ENCODE measurements around the gene SLITRK4. TPM values are rescaled to one million over a fixed set of nuclear protein-coding genes. Genes with fewer than 3 reads are reported as not detected.
A peak's percentile ranks its signal among the peaks of the same experiment; 100 is the strongest.

The SLITRK4 gene, protein sequence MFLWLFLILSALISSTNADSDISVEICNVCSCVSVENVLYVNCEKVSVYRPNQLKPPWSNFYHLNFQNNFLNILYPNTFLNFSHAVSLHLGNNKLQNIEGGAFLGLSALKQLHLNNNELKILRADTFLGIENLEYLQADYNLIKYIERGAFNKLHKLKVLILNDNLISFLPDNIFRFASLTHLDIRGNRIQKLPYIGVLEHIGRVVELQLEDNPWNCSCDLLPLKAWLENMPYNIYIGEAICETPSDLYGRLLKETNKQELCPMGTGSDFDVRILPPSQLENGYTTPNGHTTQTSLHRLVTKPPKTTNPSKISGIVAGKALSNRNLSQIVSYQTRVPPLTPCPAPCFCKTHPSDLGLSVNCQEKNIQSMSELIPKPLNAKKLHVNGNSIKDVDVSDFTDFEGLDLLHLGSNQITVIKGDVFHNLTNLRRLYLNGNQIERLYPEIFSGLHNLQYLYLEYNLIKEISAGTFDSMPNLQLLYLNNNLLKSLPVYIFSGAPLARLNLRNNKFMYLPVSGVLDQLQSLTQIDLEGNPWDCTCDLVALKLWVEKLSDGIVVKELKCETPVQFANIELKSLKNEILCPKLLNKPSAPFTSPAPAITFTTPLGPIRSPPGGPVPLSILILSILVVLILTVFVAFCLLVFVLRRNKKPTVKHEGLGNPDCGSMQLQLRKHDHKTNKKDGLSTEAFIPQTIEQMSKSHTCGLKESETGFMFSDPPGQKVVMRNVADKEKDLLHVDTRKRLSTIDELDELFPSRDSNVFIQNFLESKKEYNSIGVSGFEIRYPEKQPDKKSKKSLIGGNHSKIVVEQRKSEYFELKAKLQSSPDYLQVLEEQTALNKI
- not detected in 2 replicates for polyA plus RNA-seq (2014; cell fraction: cytosol; rRNA removed)
- not detected in 2 replicates for polyA plus RNA-seq (2014; cell fraction: nucleus; rRNA removed)

DNA sequence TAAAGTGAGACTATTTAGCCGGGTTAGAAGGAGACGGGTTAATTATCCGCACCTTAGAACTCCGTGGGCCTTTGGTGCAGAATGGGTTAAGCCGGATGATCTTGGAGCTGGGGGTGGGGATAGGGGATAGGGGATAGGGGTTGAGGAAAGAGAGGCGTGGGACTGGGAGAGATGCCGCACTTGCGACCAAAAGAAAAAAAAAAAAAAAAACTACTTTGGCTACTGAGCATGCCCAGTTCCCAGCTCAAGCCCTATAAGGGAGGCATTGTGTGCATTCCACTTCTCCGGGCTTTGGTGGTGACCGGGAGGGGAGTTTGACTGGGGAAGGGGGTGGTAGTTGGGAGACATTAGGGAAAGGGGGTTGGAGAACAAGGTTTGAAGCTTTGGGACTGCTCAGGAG lies at the start of gene SLITRK4:
Gene SLITRK4, minus strand, starts transcription at position 187 of the 400 bp plus-strand sequence. CDS start 4,993 bp downstream, outside the sequence.
- no peak for DNase-seq (ENCODE audit: low spot score)

DNA sequence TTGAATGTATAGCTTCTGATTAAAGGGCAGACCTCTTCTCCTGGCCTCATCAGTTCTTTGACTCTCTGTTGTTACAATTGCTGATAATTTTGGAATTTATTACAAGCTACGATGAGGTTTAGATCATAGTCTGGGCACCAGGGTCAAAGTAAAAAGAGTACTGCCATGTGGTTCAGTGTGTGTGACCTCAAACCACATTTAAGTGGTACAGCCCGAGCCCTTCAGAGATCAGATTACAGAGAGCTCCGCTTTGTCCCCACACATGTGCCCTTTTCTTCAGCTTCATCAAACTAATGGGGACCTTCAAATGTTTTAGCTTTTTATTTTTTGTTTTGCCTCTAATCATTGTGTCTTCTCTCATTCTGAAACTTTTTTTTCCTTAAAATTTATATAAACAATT lies 47.6 kb upstream of the SLITRK4 start:
- no peak for DNase-seq (ENCODE audit: low spot score)

DNA sequence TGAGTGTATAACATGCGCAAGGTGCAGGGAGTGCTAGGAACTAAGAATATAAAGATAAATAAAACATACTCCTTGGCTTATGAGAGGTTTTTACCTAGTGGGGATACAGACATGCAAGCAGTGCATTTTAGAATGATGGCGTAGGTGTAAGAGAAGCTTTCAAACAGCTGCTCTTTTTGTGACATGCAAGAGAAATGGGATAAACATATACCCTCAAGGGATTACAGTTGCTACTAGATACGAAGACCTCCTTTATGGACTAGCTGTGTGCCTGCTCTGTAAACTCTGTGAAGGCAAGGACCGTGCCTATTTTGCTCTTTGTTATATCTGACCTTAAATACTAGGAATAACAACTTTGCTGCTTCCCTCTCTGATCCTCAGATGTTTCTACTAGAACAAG lies 39.0 kb upstream of the SLITRK4 start:
- DNase-seq (ENCODE audit: low spot score): no peak

DNA sequence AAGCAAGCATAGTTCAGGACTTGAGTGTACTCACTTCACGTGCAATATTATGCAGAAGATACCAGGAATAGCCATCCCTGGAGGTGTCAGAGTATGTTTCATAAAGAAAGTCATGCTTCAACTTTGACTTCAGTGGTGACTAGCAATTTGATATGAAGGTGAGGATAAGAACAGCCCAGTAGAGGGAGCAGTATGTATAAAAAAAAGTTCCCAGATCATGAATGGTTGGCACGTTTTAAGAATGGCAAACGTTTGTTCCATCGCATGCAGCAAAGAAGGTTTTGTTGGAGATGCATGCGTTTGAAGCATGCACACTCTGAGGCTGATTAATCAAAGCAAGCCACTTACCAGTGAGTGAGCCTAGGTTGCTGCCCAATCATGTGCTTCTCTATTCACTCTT lies 33.5 kb upstream of the SLITRK4 start:
- no peak for DNase-seq (ENCODE audit: low spot score)

DNA sequence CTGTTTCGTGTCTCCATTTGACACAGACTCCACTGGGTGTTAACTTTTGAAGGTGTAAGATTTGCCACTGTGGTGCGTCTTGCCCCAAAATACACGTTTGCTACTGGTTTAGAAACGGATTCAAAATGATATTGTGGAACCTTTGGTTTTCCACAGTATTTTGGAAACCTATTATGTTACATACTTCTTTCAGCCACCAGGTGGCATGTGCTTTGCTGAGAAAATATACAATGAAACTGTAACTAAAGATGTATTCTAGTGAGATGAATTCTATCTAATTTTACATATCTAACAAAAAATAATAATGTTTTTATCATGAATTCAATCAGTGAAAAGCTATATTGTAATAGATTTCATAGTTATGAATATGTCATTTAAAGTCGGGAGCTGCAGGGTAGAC lies 28.4 kb upstream of the SLITRK4 start:
- peak; percentile 3 for DNase-seq (ENCODE audit: low spot score)

DNA sequence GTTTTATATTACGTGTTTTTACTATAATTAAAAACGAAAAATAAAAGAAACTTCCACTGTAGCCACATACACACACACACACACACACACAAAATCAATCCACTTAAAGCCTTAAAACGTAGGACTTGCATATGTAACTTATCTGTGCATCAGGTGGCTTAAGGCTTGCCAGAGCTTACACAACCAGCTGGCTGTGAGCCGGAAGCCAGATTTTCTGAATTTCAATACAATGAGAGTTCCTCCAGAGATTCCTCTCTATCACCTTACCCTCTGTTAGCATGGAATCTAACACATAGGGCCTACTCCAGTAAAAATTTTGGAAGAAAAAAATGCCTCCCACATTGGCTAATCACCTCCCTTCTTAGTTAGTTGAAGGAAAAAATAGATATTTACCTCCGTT lies 27.9 kb upstream of the SLITRK4 start:
- DNase-seq (ENCODE audit: low spot score): no peak

DNA sequence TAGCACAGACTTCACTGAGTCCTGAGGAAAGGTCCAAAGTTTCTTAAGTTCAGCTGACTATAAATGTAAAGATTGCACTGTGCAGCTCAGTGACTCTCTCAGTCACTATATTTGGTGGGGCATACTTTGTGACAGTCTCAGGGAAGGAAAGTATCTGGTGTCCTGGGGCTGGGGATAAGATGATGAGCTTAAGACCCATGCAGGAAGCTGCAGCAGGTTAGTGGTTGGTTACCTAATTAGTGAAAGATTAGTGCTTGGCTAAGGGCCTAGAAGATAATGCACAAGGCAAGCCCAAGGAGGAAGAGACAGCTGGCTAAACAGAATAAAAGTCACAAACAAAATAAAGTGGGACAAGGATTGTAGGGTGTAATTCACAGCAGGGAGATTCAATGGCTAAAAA lies 25.4 kb upstream of the SLITRK4 start:
- DNase-seq (ENCODE audit: low spot score): no peak

DNA sequence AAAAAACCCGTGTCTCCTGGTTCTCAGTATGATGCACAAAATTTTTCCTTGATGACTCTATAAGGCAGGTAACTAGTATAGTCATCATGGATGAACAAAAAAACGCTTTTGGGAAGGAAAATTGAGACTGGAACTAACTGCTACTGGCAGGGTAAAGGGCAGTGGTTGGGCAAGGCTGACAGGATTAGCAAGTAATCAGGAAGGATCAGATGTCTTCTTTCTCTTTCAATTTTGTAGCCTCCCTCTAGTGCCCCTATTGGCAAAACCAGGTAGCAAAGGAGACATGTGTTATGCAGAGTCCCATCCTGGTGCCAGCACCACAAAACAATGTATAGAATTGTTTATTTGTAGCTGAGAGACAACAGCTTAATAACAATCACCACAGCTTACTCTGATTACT lies 12.8 kb upstream of the SLITRK4 start:
- no peak for DNase-seq (ENCODE audit: low spot score)

DNA sequence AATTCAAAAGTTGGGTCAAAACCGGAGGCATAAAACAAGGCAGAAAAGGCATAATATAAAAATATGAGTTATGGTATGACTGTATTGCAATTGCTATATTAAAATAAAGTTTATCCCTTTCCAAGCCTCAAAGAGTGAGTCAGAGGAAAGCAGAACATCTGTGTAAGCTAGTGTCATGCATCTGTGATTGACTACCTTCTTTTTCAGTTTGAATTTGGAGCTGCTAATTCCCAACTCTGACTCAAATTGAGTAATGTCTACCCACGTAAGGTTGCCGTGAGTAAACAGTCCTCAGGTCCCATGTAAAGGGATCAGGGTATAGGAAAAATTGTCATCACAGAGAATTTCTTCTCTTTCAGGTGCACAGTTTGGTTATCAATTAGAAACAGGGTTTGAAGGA lies 6.5 kb upstream of the SLITRK4 start:
- no peak for DNase-seq (ENCODE audit: low spot score)

DNA sequence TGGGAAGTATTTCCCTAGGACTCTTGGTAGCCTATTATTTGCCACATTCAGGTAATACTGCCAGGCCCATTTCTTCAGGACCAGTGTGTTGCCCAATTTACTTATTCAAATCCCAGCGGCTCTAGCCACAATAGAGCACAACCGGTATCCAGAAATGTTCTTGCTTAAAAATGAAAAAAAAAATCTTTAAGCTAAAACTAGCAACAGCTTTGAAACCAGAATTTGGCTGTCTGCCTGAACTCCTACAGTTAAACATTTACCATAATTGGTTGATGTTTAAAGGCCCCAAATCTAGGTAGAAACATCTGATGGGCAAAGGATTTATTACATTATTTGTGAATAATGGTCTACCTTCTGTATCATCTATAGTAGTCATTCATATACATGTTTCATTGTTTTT lies 930 bp upstream of the SLITRK4 start:
- DNase-seq (ENCODE audit: low spot score): no peak

DNA sequence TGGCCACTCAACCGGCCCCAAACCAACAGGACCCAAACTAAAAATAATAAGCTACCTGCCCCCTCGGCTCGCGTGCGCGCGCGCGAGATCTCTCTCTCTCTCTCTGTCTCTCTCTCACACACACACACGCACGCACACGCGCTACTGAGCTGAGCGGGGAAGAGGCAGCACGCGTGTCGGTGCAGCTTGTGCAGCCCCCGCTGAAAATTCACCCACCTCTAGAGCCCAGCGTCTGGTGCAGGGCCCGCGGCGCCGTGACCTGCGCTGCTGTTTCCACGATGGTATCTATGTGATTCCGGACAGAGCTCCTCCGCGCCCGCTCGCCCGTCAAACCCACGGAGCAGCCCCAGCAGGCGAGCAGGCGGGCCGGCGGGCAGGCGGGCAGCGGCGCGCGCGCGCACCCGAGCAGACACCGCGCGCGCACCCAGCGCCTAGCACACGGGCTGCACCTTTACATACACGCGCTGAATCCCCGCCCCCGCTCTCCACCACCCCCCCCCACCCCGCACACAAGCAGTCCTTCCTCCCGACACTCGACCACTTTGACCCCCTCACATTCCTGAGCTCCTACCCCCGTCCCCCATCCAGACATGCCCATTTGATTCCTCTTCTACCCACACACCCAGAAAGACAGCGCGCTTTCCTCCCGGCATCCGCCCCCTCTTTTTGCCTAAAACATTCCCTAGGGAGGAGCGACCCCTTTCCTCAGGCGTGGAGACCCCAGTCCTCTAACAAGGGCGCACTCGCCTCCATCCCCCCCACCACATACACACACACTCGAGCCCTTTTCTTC lies 1.0 kb downstream of the SLITRK4 start:
- no peak for DNase-seq (ENCODE audit: low spot score)

DNA sequence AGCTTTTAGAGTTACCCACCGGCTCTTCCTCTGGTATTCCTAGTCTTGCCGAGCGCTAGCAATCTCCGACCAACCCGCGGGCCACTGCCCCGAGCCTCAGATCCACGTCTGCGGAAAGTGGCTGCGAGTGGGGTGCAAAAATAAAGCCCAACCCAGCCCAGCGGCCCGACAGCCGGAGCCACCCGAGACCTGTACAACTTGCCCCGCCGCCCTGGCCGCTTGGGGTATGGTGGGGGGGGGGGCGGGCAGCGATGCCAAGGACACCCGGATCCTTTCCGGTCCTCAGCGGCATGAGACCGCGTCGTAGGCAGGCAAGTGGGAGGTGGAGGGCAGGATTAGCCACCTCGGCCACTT lies 1.6 kb downstream of the SLITRK4 start:
- DNase-seq (ENCODE audit: low spot score): no peak

DNA sequence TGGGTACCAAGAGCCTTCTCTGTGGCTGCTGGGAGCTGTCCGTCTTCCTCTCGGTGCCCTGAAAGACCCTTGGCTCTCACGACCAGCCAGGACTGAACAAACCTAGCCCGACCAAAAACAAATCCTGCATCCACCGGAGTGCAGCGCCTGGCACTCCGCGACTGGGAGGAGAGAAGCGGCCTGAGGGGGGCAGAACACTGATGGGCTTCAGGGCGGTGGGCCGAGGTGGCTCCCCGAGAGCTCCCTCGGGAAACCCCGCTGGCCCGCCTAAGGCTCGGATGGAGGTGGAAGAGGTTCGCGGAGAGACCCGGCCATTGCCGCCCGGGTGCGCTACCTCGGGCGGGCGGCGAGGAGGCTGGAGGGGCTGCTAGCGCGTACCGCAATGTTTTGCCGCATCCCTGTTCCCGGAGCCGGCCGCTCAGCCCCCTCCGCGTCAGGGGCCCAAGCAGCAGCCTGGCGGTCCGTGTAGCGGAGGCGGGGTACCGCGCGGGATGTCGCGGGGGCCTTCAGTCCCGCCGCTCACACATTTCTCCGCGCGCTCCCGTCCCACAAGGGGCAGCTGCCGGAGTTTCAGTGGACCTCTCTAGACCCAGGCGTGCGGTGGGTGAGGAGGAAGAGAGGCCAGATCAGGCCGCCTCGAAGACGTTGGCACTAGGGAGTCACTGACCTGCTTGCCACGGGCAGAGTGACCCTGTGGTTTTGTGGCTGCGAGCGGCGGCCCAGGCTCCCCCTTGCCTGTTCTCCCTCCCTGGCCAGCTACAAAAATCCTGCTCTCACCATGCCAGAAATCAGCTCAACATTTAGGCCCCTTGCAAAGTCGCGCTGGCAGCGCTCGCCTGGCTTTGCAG lies 2.2 kb downstream of the SLITRK4 start:
- DNase-seq (ENCODE audit: low spot score): no peak

DNA sequence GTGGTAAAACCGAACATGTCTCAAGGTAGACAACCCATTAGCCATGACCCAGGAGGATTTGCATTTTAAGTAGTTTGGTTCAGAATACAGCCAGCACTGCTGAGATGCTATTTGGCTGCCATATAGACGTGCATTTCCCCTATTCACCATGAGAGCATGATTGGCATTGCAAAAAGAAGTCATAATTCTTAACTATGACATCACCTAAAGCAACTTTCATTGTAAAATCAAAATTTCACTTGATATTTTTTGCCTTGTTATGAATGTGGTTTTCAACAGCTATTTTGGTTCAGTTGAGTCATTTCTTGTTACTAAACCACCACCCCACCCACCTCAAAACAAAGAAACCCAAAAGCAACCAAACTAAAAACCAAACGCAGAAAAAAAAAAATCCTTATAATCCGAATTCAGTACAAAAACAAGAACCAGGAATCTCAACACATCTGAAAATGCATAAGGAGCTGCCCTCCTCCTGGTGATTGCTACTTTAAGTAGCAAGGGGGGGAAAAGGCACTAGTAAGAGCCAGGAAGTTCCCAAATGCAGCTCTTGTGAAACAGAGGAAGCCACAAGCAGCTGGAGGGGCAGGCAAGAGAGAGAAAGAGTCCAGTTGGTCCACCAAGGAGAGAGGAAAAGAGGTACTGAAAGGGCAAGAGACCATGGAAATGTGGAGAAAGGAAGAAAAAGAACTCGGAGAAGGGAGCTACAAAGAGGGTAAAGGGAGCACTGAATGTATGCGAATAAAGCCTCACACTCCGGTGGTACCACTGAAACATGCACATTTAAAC lies 3.1 kb downstream of the SLITRK4 start:
- DNase-seq (ENCODE audit: low spot score): no peak

DNA sequence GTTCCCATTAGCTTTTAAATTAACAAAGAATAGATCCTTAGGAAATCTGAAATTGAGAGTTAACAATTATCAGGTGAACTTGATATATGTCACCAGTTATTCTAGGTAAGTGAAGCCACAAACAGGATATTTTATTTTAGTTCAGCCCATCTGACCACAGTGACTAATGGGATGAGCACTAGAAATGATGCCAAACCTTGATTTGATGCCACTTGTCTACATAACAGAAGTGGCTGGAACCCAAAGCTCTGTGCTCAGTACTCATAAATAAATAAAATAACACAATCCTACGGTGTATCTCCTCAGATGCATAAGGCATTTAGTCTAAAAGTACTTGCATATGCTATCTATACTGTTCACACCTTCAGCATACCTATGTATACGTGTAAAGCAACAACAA lies 12.2 kb downstream of the SLITRK4 start:
- no peak for DNase-seq (ENCODE audit: low spot score)

DNA sequence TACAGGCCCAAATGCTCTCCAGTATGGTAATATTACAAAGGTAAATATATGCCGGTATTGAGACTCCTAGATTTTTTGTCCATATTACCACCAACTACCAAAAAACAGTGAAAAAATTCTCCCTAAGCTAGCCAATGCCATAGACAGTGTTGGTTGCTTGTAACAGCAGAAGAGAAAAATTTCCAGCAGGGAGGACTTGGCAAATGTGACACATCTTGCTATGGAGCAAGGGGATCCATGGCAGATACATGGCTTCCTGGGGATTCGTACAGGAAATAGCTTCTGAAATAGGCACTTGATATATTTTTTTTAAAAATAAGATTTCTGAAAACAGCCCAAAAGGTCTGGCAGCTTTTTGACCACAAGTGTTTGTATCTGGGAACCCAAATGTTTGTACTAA lies 14.6 kb downstream of the SLITRK4 start:
- no peak for DNase-seq (ENCODE audit: low spot score)

DNA sequence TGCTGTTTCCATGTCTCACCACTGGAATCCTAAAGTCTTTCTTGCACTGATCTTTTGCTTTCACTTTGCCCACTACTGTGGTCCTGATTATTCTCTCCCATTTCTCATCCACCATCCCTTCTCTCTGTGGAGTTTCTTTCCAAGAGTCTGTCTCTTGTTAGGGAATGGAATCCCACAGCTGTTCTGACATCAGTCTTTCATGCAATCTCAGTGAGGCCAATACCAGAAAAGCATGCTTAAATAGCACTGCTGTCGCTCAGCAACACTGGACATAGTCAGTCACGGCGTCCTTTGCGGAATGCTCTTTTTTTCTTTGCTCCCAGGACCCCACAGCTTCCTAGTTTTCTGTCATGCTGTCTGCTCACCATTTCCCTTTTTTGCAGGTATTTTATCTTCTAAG lies 20.1 kb downstream of the SLITRK4 start:
- no peak for DNase-seq (ENCODE audit: low spot score)

DNA sequence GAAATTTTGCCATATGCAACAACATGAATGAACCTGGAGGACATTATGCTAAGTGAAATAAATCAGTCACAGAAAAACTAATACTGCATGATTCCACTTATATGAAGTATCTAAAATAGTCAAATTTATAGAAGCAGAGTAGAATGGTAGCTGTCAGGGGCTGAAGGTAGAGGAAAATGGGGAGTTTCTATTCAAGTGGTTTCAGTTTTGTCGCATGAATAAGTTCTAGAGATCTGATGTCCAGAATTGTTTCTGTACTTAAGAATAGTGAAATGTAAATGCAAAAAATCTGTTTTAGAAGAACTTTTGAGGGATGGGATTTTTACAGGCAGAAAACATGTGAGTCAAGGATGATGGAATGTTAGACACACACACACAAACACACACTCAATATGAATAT lies 34.1 kb downstream of the SLITRK4 start:
- no peak for DNase-seq (ENCODE audit: low spot score)

DNA sequence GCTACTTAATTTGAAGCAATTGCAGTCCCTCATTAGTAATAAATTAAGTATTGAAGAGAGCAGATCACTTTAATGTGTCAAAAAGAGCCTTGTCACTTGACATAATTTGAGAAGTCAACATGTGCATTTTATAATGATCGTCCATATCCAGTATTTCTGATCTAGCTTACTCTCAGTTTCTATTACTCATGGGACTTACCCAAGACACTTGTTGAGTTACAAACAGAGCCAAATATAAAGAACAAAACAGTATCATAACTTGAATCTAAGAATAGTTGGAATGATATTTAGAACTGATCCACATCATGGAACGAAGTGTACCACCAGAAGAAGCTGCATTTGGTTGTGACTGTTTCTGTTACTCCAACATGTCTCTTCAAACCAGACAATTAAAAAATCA lies 54.7 kb downstream of the SLITRK4 start:
- no peak for DNase-seq (ENCODE audit: low spot score)

DNA sequence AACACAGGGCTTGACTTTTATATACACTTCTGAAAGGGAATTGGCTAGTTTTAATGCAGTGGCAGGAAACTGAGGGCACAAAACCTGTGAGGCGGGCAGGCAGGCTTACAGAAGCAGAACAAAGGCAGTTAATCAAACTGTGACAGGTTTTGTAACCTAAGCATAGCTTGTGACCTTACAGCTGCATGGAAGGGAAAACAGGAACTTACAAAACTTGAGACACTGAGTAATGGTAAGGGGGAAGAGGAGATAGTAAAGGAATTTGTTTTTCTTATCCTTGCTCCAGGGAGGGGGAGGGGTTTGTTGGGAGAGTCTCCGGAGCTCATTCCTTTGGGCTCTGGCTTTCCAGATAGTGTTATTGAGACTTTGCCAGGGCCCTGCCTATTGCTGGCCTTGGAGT lies 55.6 kb downstream of the SLITRK4 start:
- no peak for DNase-seq (ENCODE audit: low spot score)
